ENCODE measurements around the gene LIPK. TPM values are rescaled to one million over a fixed set of nuclear protein-coding genes. Genes with fewer than 3 reads are reported as not detected.

Gene LIPK
- not detected for total RNA-seq
- polyA plus RNA-seq (ENCODE audit: insufficient read depth, low read depth, low replicate concordance): not detected
- long read RNA-seq, donor 1: 0 reads
- long read RNA-seq, donor 2: 0 reads
- long read RNA-seq, donor 3: 0 reads
- long read RNA-seq, donor 4: 0 reads
- long read RNA-seq, donor 5: 0 reads
- long read RNA-seq, donor 6: 0 reads
- long read RNA-seq, donor 7: 0 reads
- long read RNA-seq, donor 8: 0 reads
- long read RNA-seq, donor 9: 0 reads
- long read RNA-seq, donor 10: 0 reads

- DNase-seq (no peak), FAIRE-seq (no peak)
- Histone ChIP-seq H3K27me3 (ENCODE audit: control insufficient read depth, insufficient read depth, low read length) (no peaks in the 10 kb centered on the region), H3K9me3 (ENCODE audit: control insufficient read depth in 2 of 3, insufficient read depth in 1 of 3, low read length in 3 of 3) (no peaks in the 10 kb centered on the region), H3K4me1 (ENCODE audit: control insufficient read depth in 2 of 3, insufficient read depth in 2 of 3, low read depth in 1 of 3, low read length in 3 of 3) (no peaks in the 10 kb centered on the region), H3K27ac (ENCODE audit: low read depth in 2 of 2, low read length in 2 of 2) (no peak within 1 kb of the TSS), H3K9ac (ENCODE audit: low read length in 3 of 3) (no peak within 1 kb of the TSS), H3K4me3 (ENCODE audit: low read length in 3 of 3) (no peak within 1 kb of the TSS), H3K36me3 (ENCODE audit: control insufficient read depth in 2 of 3, insufficient read depth in 3 of 3, low read length in 3 of 3) (no peaks in the 10 kb centered on the region)
- intact Hi-C loops (cut with DNase I): no loop called here
- TF ChIP-seq CTCF (IDR thresholded peaks at IDR 0.05; ENCODE audit: borderline replicate concordance, extremely low read depth, insufficient read depth): no peak
Observed at GRCh38 chr10:88705958-88706357, at the start of gene LIPK. Gene LIPK (plus strand): TSS chr10:88706249. CDS start chr10:88724544, 18,295 bp downstream.

- no peak for FAIRE-seq
- no peak overlapping the region for H3K27ac ChIP-seq (ENCODE audit: low read depth in 2 of 2, low read length in 2 of 2)
- intact Hi-C loops (cut with DNase I): no loop called here
Observed at GRCh38 chr10:88657901-88658300, 48.1 kb upstream of the LIPK start.

GRCh38 chr10:88659725-88660597 lies 46.1 kb upstream of the LIPK start:
- FAIRE-seq (no peak), DNase-seq (no peak)
- H3K9ac ChIP-seq (ENCODE audit: low read length in 3 of 3): no peak overlapping the region
- no peaks in the 10 kb centered on the region for H3K36me3 ChIP-seq (ENCODE audit: control insufficient read depth in 2 of 3, insufficient read depth in 3 of 3, low read length in 3 of 3)
- H3K4me1 ChIP-seq (ENCODE audit: control insufficient read depth in 2 of 3, insufficient read depth in 2 of 3, low read depth in 1 of 3, low read length in 3 of 3): no peaks in the 10 kb centered on the region
- H3K9me3 ChIP-seq (ENCODE audit: control insufficient read depth in 2 of 3, insufficient read depth in 1 of 3, low read length in 3 of 3): no peaks in the 10 kb centered on the region
- H3K4me3 ChIP-seq (ENCODE audit: low read length in 3 of 3): no peak overlapping the region
- intact Hi-C loops (cut with DNase I): no loop called here
- no peak overlapping the region for H3K27ac ChIP-seq (ENCODE audit: low read depth in 2 of 2, low read length in 2 of 2)
- no peak for TF ChIP-seq CTCF (IDR thresholded peaks at IDR 0.05; ENCODE audit: borderline replicate concordance, extremely low read depth, insufficient read depth)
- no peaks in the 10 kb centered on the region for H3K27me3 ChIP-seq (ENCODE audit: control insufficient read depth, insufficient read depth, low read length)

More at GRCh38 chr10:88657901-88658300, 48.1 kb upstream of the LIPK start:
- no peak for TF ChIP-seq CTCF (IDR thresholded peaks at IDR 0.05; ENCODE audit: borderline replicate concordance, extremely low read depth, insufficient read depth)
- Histone ChIP-seq H3K36me3 (ENCODE audit: control insufficient read depth in 2 of 3, insufficient read depth in 3 of 3, low read length in 3 of 3) (no peaks in the 10 kb centered on the region), H3K4me3 (ENCODE audit: low read length in 3 of 3) (no peak overlapping the region), H3K9ac (ENCODE audit: low read length in 3 of 3) (no peak overlapping the region), H3K4me1 (ENCODE audit: control insufficient read depth in 2 of 3, insufficient read depth in 2 of 3, low read depth in 1 of 3, low read length in 3 of 3) (no peaks in the 10 kb centered on the region), H3K27me3 (ENCODE audit: control insufficient read depth, insufficient read depth, low read length) (no peaks in the 10 kb centered on the region), H3K9me3 (ENCODE audit: control insufficient read depth in 2 of 3, insufficient read depth in 1 of 3, low read length in 3 of 3) (no peaks in the 10 kb centered on the region)
- DNase-seq: no peak

All from kidney (tissue), 22 donors.